Keratinocyte (primary cell): ENCODE data around the gene RHCG. TPM values are rescaled to one million over a fixed set of nuclear protein-coding genes. Genes with fewer than 3 reads are reported as not detected.

Source experiments
- DNase-seq: peaks from one replicate; pipeline ENCODE4 v3.0.0-alpha.2; 2011; ENCODE audit warnings: low read depth, missing footprints, low spot score
- FAIRE-seq: peaks from 2 replicates; lab custom pipeline; 2011; peaks lifted over from hg19 to GRCh38; lab: Jason Lieb, UNC
- H2AFZ ChIP-seq: 2 replicates; pipeline ENCODE4 v1.6.0; 2012; ENCODE audit warnings: low read length, control low read depth, inconsistent platforms; ENCODE audit not compliant: control insufficient read depth
- H3K27ac ChIP-seq: 2 replicates; pipeline ENCODE4 v1.5.1; 2011; ENCODE audit warnings: low read length; ENCODE audit not compliant: control insufficient read depth, insufficient read depth
- H3K27me3 ChIP-seq: 3 replicates; pipeline ENCODE4 v1.6.0; 2011; ENCODE audit warnings: low read length; ENCODE audit not compliant: control insufficient read depth, insufficient read depth; ENCODE audit errors: extremely low read depth
- H3K36me3 ChIP-seq, 2 experiments: 2 replicates in 1 of 2; 3 replicates in 1 of 2; pipeline ENCODE4 v1.5.1; 2011; ENCODE audit warnings: low read length in 2 of 2, mild to moderate bottlenecking in 1 of 2; ENCODE audit not compliant: control insufficient read depth in 2 of 2, insufficient read depth in 2 of 2; ENCODE audit errors: extremely low read depth in 1 of 2
- H3K4me1 ChIP-seq: 3 replicates; pipeline ENCODE4 v1.5.1; 2011; ENCODE audit warnings: low read length; ENCODE audit not compliant: control insufficient read depth, insufficient read depth; ENCODE audit errors: extremely low read depth
- H3K4me2 ChIP-seq: 3 replicates; pipeline ENCODE4 v1.6.0; 2011; ENCODE audit warnings: low read depth, low read length; ENCODE audit not compliant: control insufficient read depth, insufficient read depth; ENCODE audit errors: extremely low read depth
- H3K4me3 ChIP-seq, 3 experiments: fragments of 200-600 bp in 1 of 3; sonication (generic) in 1 of 3; 2 replicates in 2 of 3; 3 replicates in 1 of 3; pipeline ENCODE4 v1.5.1; 2011 to 2016; ENCODE audit warnings: low read length in 3 of 3, mild to moderate bottlenecking in 3 of 3, control low read depth in 2 of 3, inconsistent platforms in 1 of 3, low read depth in 1 of 3, mixed read lengths in 1 of 3, mixed run types in 1 of 3, moderate library complexity in 1 of 3; ENCODE audit not compliant: control insufficient read depth in 2 of 3, insufficient read depth in 2 of 3; ENCODE audit errors: extremely low read depth in 1 of 3
- H3K79me2 ChIP-seq: 2 replicates; pipeline ENCODE4 v1.6.0; 2012; ENCODE audit warnings: low read length; ENCODE audit not compliant: control insufficient read depth, insufficient read depth
- H3K9ac ChIP-seq: 3 replicates; pipeline ENCODE4 v1.6.0; 2011; ENCODE audit warnings: low read length; ENCODE audit not compliant: control insufficient read depth, insufficient read depth; ENCODE audit errors: extremely low read depth
- H3K9me1 ChIP-seq: 3 replicates; pipeline ENCODE4 v1.6.0; 2011; ENCODE audit warnings: low read length; ENCODE audit not compliant: control insufficient read depth, insufficient read depth; ENCODE audit errors: extremely low read depth
- H3K9me3 ChIP-seq: 2 replicates; pipeline ENCODE4 v1.5.1; 2012; ENCODE audit warnings: low read depth, low read length; ENCODE audit not compliant: control insufficient read depth
- H4K20me1 ChIP-seq: 3 replicates; pipeline ENCODE4 v1.6.0; 2011; ENCODE audit warnings: low read length; ENCODE audit not compliant: control insufficient read depth, insufficient read depth; ENCODE audit errors: extremely low read depth
- EZH2 ChIP-seq: IDR thresholded peaks from one replicate; pipeline ENCODE4 v1.6.1; 2012; ENCODE audit warnings: inconsistent platforms, mild to moderate bottlenecking, low read length, moderate library complexity
- dilution Hi-C: fragments of 300-500 bp; cut with MboI; formaldehyde crosslinking; loops from one replicate; pipeline ENCODE4 v1.7.0; 2020; ENCODE audit warnings: low sequenced_read_pairs; ENCODE audit not compliant: extremely low pct_ligation_motif_present
- polyA plus RNA-seq, 5 experiments: library from polyadenylated mRNA; depleted of rRNA in 3 of 5; stranded (reverse) in 3 of 5; stranded (forward) in 1 of 5; unstranded in 1 of 5; fragments of >200 nt; gene quantifications; 1 replicate in 1 of 5; 2 replicates in 3 of 5; 3 replicates in 1 of 5; pipeline versions ENCODE4 v1.2.1 to v1.2.3, GENCODE V29; 2011 to 2012; ENCODE audit warnings: missing spikeins in 2 of 5, low read depth in 1 of 5, low replicate concordance in 1 of 5
- TF ChIP-seq, protein P1 (sequence below), 3 experiments: IDR thresholded peaks in 1 of 3; conservative IDR thresholded peaks in 1 of 3; optimal IDR thresholded peaks in 1 of 3; 2 replicates in 2 of 3; 3 replicates in 1 of 3; pipeline versions ENCODE3 to v1.5.1; 2011; ENCODE audit warnings: low read length in 3 of 3, mild to moderate bottlenecking in 3 of 3, moderate library complexity in 2 of 3, control low read depth in 1 of 3, inconsistent platforms in 1 of 3; ENCODE audit not compliant: insufficient read depth in 2 of 3; ENCODE audit errors: extremely low read depth in 1 of 3

Gene RHCG
- polyA plus RNA-seq, 1 donor (not counting 4 experiments of a cell fraction or from before 2014, with no cell fraction given): 6.9 TPM

DNA sequence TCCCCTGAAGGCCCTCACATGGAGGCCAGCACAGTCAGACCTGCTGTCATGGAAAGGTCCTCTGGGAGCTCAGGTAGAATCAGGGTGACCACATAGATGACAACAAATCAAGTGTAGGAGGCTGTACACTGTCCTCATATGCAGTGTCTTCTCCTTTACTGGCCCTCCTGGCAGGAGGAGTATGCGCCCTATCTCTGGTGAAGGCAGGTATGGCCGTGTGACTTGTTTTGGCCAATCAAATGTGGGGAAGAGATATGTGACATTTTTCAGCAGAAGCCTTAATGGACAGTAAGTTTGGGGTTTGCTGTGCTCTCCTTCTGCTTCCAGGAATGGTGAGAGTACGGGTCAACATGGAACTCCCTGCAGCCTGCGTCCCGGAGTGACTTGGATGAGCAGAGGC lies 69.9 kb downstream of the RHCG start:
- Histone ChIP-seq H3K4me3 (no peak overlapping the region), H3K9me1 (no peaks in the 10 kb centered on the region), H4K20me1 (no peaks in the 10 kb centered on the region), H3K27me3 (peaks cover 17% of the 10 kb centered on the region), H3K4me1 (peaks cover 2% of the 10 kb centered on the region), H3K9ac (no peak overlapping the region), H3K9me3 (no peaks in the 10 kb centered on the region), H3K4me2 (no peak overlapping the region), H3K79me2 (no peaks in the 10 kb centered on the region), H3K27ac (no peak overlapping the region), H3K36me3 (no peaks in the 10 kb centered on the region), H2AFZ (no peak overlapping the region)
- dilution Hi-C loops: no loop called here
- DNase-seq (no peak), FAIRE-seq (no peak)
- TF ChIP-seq EZH2: no peak
- TF ChIP-seq, protein P1, sequence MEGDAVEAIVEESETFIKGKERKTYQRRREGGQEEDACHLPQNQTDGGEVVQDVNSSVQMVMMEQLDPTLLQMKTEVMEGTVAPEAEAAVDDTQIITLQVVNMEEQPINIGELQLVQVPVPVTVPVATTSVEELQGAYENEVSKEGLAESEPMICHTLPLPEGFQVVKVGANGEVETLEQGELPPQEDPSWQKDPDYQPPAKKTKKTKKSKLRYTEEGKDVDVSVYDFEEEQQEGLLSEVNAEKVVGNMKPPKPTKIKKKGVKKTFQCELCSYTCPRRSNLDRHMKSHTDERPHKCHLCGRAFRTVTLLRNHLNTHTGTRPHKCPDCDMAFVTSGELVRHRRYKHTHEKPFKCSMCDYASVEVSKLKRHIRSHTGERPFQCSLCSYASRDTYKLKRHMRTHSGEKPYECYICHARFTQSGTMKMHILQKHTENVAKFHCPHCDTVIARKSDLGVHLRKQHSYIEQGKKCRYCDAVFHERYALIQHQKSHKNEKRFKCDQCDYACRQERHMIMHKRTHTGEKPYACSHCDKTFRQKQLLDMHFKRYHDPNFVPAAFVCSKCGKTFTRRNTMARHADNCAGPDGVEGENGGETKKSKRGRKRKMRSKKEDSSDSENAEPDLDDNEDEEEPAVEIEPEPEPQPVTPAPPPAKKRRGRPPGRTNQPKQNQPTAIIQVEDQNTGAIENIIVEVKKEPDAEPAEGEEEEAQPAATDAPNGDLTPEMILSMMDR (optimal IDR thresholded peaks at IDR 0.05 in 1 of 3, IDR thresholded peaks at IDR 0.05 in 1 of 3, conservative IDR thresholded peaks at IDR 0.05 in 1 of 3; ENCODE audit: extremely low read depth in 1 of 3, insufficient read depth in 2 of 3, low read length in 3 of 3): no peak

DNA sequence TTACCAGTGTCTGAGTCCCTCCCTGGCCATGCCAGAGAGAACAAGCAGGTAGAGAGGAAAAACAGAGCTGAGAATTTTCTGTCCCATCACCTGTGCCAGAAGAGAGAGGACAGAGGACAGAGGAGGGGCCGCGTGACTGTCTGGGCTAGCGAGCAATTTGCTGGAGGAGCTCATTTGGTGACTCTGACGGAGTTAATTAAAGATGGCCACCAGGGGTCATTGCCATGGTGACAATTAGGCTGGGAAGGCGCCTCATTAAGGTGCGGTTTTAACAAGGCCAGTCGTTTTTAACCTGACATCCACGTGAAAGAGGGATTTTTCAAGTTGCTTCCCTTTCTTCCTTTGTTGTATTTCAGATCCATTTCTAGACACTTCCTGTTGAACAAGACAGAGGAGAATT lies 72.4 kb downstream of the RHCG start:
- Histone ChIP-seq H3K79me2 (no peaks in the 10 kb centered on the region), H3K9me3 (no peaks in the 10 kb centered on the region), H3K27me3 (peaks cover 19% of the 10 kb centered on the region), H3K9me1 (no peaks in the 10 kb centered on the region), H3K4me1 (no peaks in the 10 kb centered on the region), H4K20me1 (no peaks in the 10 kb centered on the region), H3K36me3 (no peaks in the 10 kb centered on the region), H3K27ac (no peak overlapping the region), H3K4me3 (no peak overlapping the region), H3K9ac (no peak overlapping the region), H2AFZ (no peak overlapping the region), H3K4me2 (no peak overlapping the region)
- TF ChIP-seq, protein P1 (optimal IDR thresholded peaks at IDR 0.05 in 1 of 3, IDR thresholded peaks at IDR 0.05 in 1 of 3, conservative IDR thresholded peaks at IDR 0.05 in 1 of 3; ENCODE audit: extremely low read depth in 1 of 3, insufficient read depth in 2 of 3, low read length in 3 of 3): no peak
- TF ChIP-seq EZH2: no peak
- dilution Hi-C loops: no loop called here
- FAIRE-seq (no peak), DNase-seq (no peak)

Other genes with a start within 250 kb of the RHCG start
- 27.3 to 40.4 TPM (median 29.6 TPM) in 3 replicates for gene POLG, start 161.8 kb downstream of the RHCG start, polyA plus RNA-seq
- 0.82 to 4.0 TPM (median 2.9 TPM) in 3 replicates for gene TICRR, start 78.9 kb upstream of the RHCG start, polyA plus RNA-seq
- gene KIF7, start 158.9 kb upstream of the RHCG start, polyA plus RNA-seq: 0.54 to 0.82 TPM (median 0.75 TPM) in 3 replicates
- 0.24 to 0.30 TPM in 2 of 3 replicates, not detected in the other for gene PLIN1, start 182.8 kb upstream of the RHCG start, polyA plus RNA-seq
- 4.0 to 6.0 TPM (median 5.9 TPM) in 3 replicates for gene PEX11A, start 194.2 kb upstream of the RHCG start, polyA plus RNA-seq
- 0.05 to 0.08 TPM in 2 of 3 replicates, not detected in the other for gene WDR93, start 194.2 kb upstream of the RHCG start, polyA plus RNA-seq